ENCODE data around the gene PABPN1. TPM values are rescaled to one million over a fixed set of nuclear protein-coding genes. Genes with fewer than 3 reads are reported as not detected.

PABPN1 gene
- total and polyA plus RNA-seq, 9 of the 15 experiments (the other 6 are each of a cell fraction or from before 2014, with no cell fraction given): 32.6 to 388 (median 178) TPM

DNA sequence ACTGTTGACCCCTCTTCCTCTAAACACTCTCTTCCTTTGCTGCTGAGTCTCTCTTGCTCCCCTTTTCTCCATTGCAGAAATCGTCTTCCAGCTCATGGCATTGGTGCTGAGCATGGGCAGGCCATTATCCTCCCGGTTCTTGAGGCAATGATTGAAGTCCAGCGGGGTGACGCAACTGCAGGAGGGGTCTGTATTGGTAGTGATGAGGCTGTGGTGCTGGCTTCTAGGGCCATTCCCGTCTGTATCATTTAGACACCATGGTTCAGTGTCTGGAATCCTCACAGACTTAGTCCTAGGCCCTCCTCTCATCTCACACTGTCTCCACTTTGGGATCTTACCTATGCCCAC is 32.1 kb downstream of the PABPN1 start:
- in situ Hi-C loops (cut with MboI): no loop called here
- intact Hi-C loops (cut with micrococcal nuclease): no loop called here
- Histone ChIP-seq H3K9me1 (ENCODE audit: control insufficient read depth, insufficient read depth, low read length) (no peaks in the 10 kb centered on the region), H3K4me2 (ENCODE audit: insufficient read depth, low read length) (no peak overlapping the region), H3K79me2 (ENCODE audit: control insufficient read depth, insufficient read depth, low read length) (no peaks in the 10 kb centered on the region), H3K27ac (ENCODE audit: extremely low read depth, low read depth, low read length) (no peak overlapping the region), H3K9ac (ENCODE audit: insufficient read depth in 1 of 2, low read depth in 2 of 2, low read length in 2 of 2) (no peak overlapping the region), H3K27me3 (ENCODE audit: control insufficient read depth in 2 of 2, insufficient read depth in 2 of 2, low read length in 2 of 2) (peaks cover 17 to 46% of the 10 kb centered on the region in 2 experiments), H3K36me3 (ENCODE audit: control insufficient read depth, insufficient read depth, low read length) (no peaks in the 10 kb centered on the region), H2AFZ (ENCODE audit: low read depth, low read length) (no peak overlapping the region), H3K4me3 (no peak overlapping the region), H4K20me1 (replicated peaks; ENCODE audit: control insufficient read depth, insufficient read depth, low read length) (no peaks in the 10 kb centered on the region; the same call in 1 of the 2 replicates), H3K4me1 (replicated peaks in 1 of 2; ENCODE audit: control insufficient read depth in 2 of 2, insufficient read depth in 2 of 2, low read length in 2 of 2) (peaks cover 0 to 13% of the 10 kb centered on the region in 2 experiments; a peak in 3 of 5 replicates), H3K9me3 (replicated peaks; ENCODE audit: control insufficient read depth, insufficient read depth, low read depth, low read length) (no peaks in the 10 kb centered on the region)
- ChIA-PET CTCF (ENCODE audit: low intra/inter-chr PET ratio) (no interaction called here), POLR2A (no interaction called here)
- 14% methylated on average over 5 of the region's 5 CpGs for WGBS (ENCODE audit: insufficient coverage, low coverage, missing lambda C conversion rate)
- BruUV-seq (replicated peaks): no TSS peak
- DNase-seq (ENCODE audit: extremely low read depth in 1 of 4, low spot score in 3 of 4) (no peak), ATAC-seq (no peak), FAIRE-seq (no peak)
- TF ChIP-seq, protein P1, sequence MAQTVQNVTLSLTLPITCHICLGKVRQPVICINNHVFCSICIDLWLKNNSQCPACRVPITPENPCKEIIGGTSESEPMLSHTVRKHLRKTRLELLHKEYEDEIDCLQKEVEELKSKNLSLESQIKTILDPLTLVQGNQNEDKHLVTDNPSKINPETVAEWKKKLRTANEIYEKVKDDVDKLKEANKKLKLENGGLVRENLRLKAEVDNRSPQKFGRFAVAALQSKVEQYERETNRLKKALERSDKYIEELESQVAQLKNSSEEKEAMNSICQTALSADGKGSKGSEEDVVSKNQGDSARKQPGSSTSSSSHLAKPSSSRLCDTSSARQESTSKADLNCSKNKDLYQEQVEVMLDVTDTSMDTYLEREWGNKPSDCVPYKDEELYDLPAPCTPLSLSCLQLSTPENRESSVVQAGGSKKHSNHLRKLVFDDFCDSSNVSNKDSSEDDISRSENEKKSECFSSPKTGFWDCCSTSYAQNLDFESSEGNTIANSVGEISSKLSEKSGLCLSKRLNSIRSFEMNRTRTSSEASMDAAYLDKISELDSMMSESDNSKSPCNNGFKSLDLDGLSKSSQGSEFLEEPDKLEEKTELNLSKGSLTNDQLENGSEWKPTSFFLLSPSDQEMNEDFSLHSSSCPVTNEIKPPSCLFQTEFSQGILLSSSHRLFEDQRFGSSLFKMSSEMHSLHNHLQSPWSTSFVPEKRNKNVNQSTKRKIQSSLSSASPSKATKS (CRISPR knock-in tag; IDR thresholded peaks at IDR 0.05): no peak
- TF ChIP-seq NEUROD1 (IDR thresholded peaks at IDR 0.05; ENCODE audit: borderline replicate concordance, low read depth, low read length, partially characterized antibody) (no peak), CHD7 (IDR thresholded peaks at IDR 0.05; ENCODE audit: low read depth, low read length) (no peak), ETV1 (tag; conservative IDR thresholded peaks at IDR 0.05; ENCODE audit: low read depth) (no peak), DPF2 (IDR thresholded peaks at IDR 0.05) (no peak)
- TF ChIP-seq, protein P2, sequence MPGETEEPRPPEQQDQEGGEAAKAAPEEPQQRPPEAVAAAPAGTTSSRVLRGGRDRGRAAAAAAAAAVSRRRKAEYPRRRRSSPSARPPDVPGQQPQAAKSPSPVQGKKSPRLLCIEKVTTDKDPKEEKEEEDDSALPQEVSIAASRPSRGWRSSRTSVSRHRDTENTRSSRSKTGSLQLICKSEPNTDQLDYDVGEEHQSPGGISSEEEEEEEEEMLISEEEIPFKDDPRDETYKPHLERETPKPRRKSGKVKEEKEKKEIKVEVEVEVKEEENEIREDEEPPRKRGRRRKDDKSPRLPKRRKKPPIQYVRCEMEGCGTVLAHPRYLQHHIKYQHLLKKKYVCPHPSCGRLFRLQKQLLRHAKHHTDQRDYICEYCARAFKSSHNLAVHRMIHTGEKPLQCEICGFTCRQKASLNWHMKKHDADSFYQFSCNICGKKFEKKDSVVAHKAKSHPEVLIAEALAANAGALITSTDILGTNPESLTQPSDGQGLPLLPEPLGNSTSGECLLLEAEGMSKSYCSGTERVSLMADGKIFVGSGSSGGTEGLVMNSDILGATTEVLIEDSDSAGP (CRISPR knock-in tag; IDR thresholded peaks at IDR 0.05): no peak
- TF ChIP-seq, protein P3, sequence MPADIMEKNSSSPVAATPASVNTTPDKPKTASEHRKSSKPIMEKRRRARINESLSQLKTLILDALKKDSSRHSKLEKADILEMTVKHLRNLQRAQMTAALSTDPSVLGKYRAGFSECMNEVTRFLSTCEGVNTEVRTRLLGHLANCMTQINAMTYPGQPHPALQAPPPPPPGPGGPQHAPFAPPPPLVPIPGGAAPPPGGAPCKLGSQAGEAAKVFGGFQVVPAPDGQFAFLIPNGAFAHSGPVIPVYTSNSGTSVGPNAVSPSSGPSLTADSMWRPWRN (IDR thresholded peaks at IDR 0.05; ENCODE audit: low read depth): no peak

Data from K562 (cell line).